ENCODE data around the gene PRDM2. TPM values are rescaled to one million over a fixed set of nuclear protein-coding genes. Genes with fewer than 3 reads are reported as not detected.

PRDM2 gene
- total and polyA plus RNA-seq, 7 donors: 6.7 to 53.2 (median 34.6) TPM

GRCh38 chr1:13826009-13826408 lies 126.0 kb downstream of the PRDM2 start:
- no peaks in the 10 kb centered on the region for H3K4me1 ChIP-seq
- intact Hi-C loops (cut with DNase I): no loop called here
- H3K27me3 ChIP-seq: peaks cover 0 to 13% (median 0%) of the 10 kb centered on the region in 3 donors
- peaks cover 0 to 22% (median 0%) of the 10 kb centered on the region in 4 donors for H3K36me3 ChIP-seq
- no peak overlapping the region for H3K4me3 ChIP-seq
- H3K27ac ChIP-seq: no peak overlapping the region
- 87 to 93% methylated on average over 2 of the region's 2 CpGs for WGBS, 2 donors
- no peaks in the 10 kb centered on the region for H3K9me3 ChIP-seq
- TF ChIP-seq POLR2A (IDR thresholded peaks at IDR 0.05) (no peak), POLR2AphosphoS5 (IDR thresholded peaks at IDR 0.05) (no peak), EP300 (IDR thresholded peaks at IDR 0.05) (no peak), CTCF (IDR thresholded peaks at IDR 0.05) (no peak)
- DNase-seq: no peak

GRCh38 chr1:13826591-13826990 lies 126.6 kb downstream of the PRDM2 start:
- no peaks in the 10 kb centered on the region for H3K9me3 ChIP-seq
- H3K36me3 ChIP-seq: peaks cover 0 to 21% (median 0%) of the 10 kb centered on the region in 4 donors
- H3K27me3 ChIP-seq: peaks cover 0 to 18% (median 0%) of the 10 kb centered on the region in 3 donors
- TF ChIP-seq POLR2A (IDR thresholded peaks at IDR 0.05) (no peak), POLR2AphosphoS5 (IDR thresholded peaks at IDR 0.05) (no peak), EP300 (IDR thresholded peaks at IDR 0.05) (no peak), CTCF (IDR thresholded peaks at IDR 0.05) (no peak)
- no peaks in the 10 kb centered on the region for H3K4me1 ChIP-seq
- H3K27ac ChIP-seq: no peak overlapping the region
- intact Hi-C loops (cut with DNase I): no loop called here
- H3K4me3 ChIP-seq: no peak overlapping the region
- WGBS, 2 donors: 53 to 77% methylated on average over 6 of the region's 6 CpGs
- no peak for DNase-seq

GRCh38 chr1:13828454-13829151 lies 128.6 kb downstream of the PRDM2 start:
- Histone ChIP-seq H3K9me3 (no peaks in the 10 kb centered on the region), H3K36me3 (peaks cover 0 to 2% (median 0%) of the 10 kb centered on the region in 4 donors), H3K27ac (no peak overlapping the region), H3K27me3 (peaks cover 0 to 34% (median 0%) of the 10 kb centered on the region in 3 donors), H3K4me3 (no peak overlapping the region), H3K4me1 (no peaks in the 10 kb centered on the region)
- intact Hi-C loops (cut with DNase I): no loop called here
- TF ChIP-seq POLR2AphosphoS5 (IDR thresholded peaks at IDR 0.05) (peak in 2 of 4 donors; percentile 12 to 23), EP300 (IDR thresholded peaks at IDR 0.05) (no peak), POLR2A (IDR thresholded peaks at IDR 0.05) (no peak), CTCF (IDR thresholded peaks at IDR 0.05) (peak in 2 of 4 experiments; percentile 46 to 51)
- 24 to 44% methylated on average over 18 of the region's 18 CpGs for whole genome bisulfite sequencing, 2 donors
- DNase-seq: no peak

GRCh38 chr1:13829152-13829769 lies 129.3 kb downstream of the PRDM2 start:
- H3K9me3 ChIP-seq: no peaks in the 10 kb centered on the region
- WGBS, 2 donors: 20 to 59% methylated on average over 10 of the region's 10 CpGs

GRCh38 chr1:13830170-13830569 lies 130.2 kb downstream of the PRDM2 start:
- TF ChIP-seq CTCF (IDR thresholded peaks at IDR 0.05) (no peak), EP300 (IDR thresholded peaks at IDR 0.05) (no peak), POLR2A (IDR thresholded peaks at IDR 0.05) (no peak), POLR2AphosphoS5 (IDR thresholded peaks at IDR 0.05) (no peak)
- Histone ChIP-seq H3K4me1 (no peaks in the 10 kb centered on the region), H3K9me3 (no peaks in the 10 kb centered on the region), H3K27ac (no peak overlapping the region), H3K4me3 (no peak overlapping the region), H3K27me3 (peaks cover 0 to 40% (median 0%) of the 10 kb centered on the region in 3 donors), H3K36me3 (no peaks in the 10 kb centered on the region)
- DNase-seq: no peak
- WGBS, 2 donors: 72 to 78% methylated on average over 7 of the region's 7 CpGs
- intact Hi-C loops (cut with DNase I): no loop called here

More at GRCh38 chr1:13829152-13829769, 129.3 kb downstream of the PRDM2 start:
- no peak overlapping the region for H3K27ac ChIP-seq
- intact Hi-C loops (cut with DNase I): no loop called here
- TF ChIP-seq EP300 (IDR thresholded peaks at IDR 0.05): no peak
- TF ChIP-seq POLR2AphosphoS5 (IDR thresholded peaks at IDR 0.05): peak in 1 of 4 donors; percentile 5
- no peaks in the 10 kb centered on the region for H3K36me3 ChIP-seq
- no peaks in the 10 kb centered on the region for H3K4me1 ChIP-seq
- no peak for DNase-seq
- H3K4me3 ChIP-seq: no peak overlapping the region
- peaks cover 0 to 38% (median 0%) of the 10 kb centered on the region in 3 donors for H3K27me3 ChIP-seq

All from sigmoid colon (tissue), 7 donors.